K562 (cell line): ENCODE results near the gene PRDM16. TPM values are rescaled to one million over a fixed set of nuclear protein-coding genes. Genes with fewer than 3 reads are reported as not detected.

ENCODE experiments used
- ATAC-seq: fragments of 200-7000 bp; cut with Tn5 transposase; 3 replicates; pipeline ENCODE4 v1.9.1; 2020; ENCODE audit warnings: moderate library complexity
- BruUV-seq: library from RNA; stranded (reverse); fragments of 400-500 nt; replicated peaks from 2 replicates; lab custom pipeline; 2021; lab: Mats Ljungman, UMichigan
- CTCF ChIA-PET: fragments of 300-600 bp; formaldehyde crosslinking; extraction: SDS; loops from one replicate; lab custom pipeline; 2021; ENCODE audit warnings: low intra/inter-chr PET ratio; lab: Yijun Ruan, JAX
- POLR2A ChIA-PET: fragments of 300-600, 350-650 bp; sonication (Branson Sonifier 250); formaldehyde crosslinking; extraction: SDS; loops from one replicate; lab custom pipeline; 2021; ENCODE audit warnings: antibody characterized with exemption, inconsistent platforms; lab: Yijun Ruan, JAX
- DNase-seq, 4 experiments: peaks; one replicate each; pipeline versions ENCODE4 v3.0.0 to v3.0.0-alpha.2; 2011 to 2018; ENCODE audit warnings: low spot score in 3 of 4, mixed read lengths in 3 of 4; ENCODE audit errors: extremely low read depth in 1 of 4
- FAIRE-seq: peaks from 2 replicates; lab custom pipeline; 2011; peaks lifted over from hg19 to GRCh38; lab: Jason Lieb, UNC
- H2AFZ ChIP-seq: 2 replicates; pipeline ENCODE4 v1.6.0; 2011; ENCODE audit warnings: low read depth, low read length, control low read depth, inconsistent platforms
- H3K27ac ChIP-seq: fragments of 200-600 bp; 3 replicates; pipeline ENCODE4 v1.8.0; 2011; ENCODE audit warnings: low read depth, mild to moderate bottlenecking, control low read depth, inconsistent platforms, low read length, moderate library complexity, mixed read lengths; ENCODE audit errors: extremely low read depth
- H3K27me3 ChIP-seq, 2 experiments: fragments of 300-600 bp in 1 of 2; 2 replicates in 1 of 2; 3 replicates in 1 of 2; pipeline versions ENCODE4 v1.6.0 to v1.8.0; 2011; ENCODE audit warnings: inconsistent platforms in 2 of 2, low read length in 2 of 2, mild to moderate bottlenecking in 1 of 2, mixed read lengths in 1 of 2, moderate library complexity in 1 of 2; ENCODE audit not compliant: control insufficient read depth in 2 of 2, insufficient read depth in 2 of 2
- H3K36me3 ChIP-seq: fragments of 300-600 bp; 3 replicates; pipeline ENCODE4 v1.8.0; 2011; ENCODE audit warnings: mild to moderate bottlenecking, low read length, inconsistent platforms; ENCODE audit not compliant: control insufficient read depth, insufficient read depth
- H3K4me1 ChIP-seq, 2 experiments: fragments of 200-600 bp in 1 of 2; replicated peaks in 1 of 2; 2 replicates in 1 of 2; 3 replicates in 1 of 2; pipeline versions ENCODE4 v1.5.1 to v1.8.0; 2011; ENCODE audit warnings: inconsistent platforms in 2 of 2, low read length in 2 of 2, mild to moderate bottlenecking in 1 of 2, mixed read lengths in 1 of 2, moderate library complexity in 1 of 2; ENCODE audit not compliant: control insufficient read depth in 2 of 2, insufficient read depth in 2 of 2
- H3K4me2 ChIP-seq: 2 replicates; pipeline ENCODE4 v1.6.1; 2011; ENCODE audit warnings: low read length, control low read depth, inconsistent platforms, mixed read lengths; ENCODE audit not compliant: insufficient read depth
- H3K4me3 ChIP-seq: fragments of 200-600 bp; sonication (generic), shearing (Covaris generic); 2 replicates; pipeline ENCODE4 v1.5.1; 2016; ENCODE audit warnings: control low read depth, inconsistent platforms
- H3K79me2 ChIP-seq: fragments of 200-600 bp; 3 replicates; pipeline ENCODE4 v1.8.0; 2011; ENCODE audit warnings: low read length, inconsistent platforms; ENCODE audit not compliant: control insufficient read depth, insufficient read depth
- H3K9ac ChIP-seq, 2 experiments: 2 replicates each; pipeline versions ENCODE4 v1.6.0 to v1.6.1; 2011; ENCODE audit warnings: low read depth in 2 of 2, low read length in 2 of 2, control low read depth in 1 of 2, inconsistent platforms in 1 of 2, mild to moderate bottlenecking in 1 of 2, mixed read lengths in 1 of 2; ENCODE audit not compliant: insufficient read depth in 1 of 2
- H3K9me1 ChIP-seq: one replicate; pipeline ENCODE4 v1.6.0; 2011; ENCODE audit warnings: inconsistent platforms, mild to moderate bottlenecking, low read length, moderate library complexity; ENCODE audit not compliant: control insufficient read depth, insufficient read depth
- H3K9me3 ChIP-seq: replicated peaks from 2 replicates; pipeline ENCODE4 v1.5.1; 2011; ENCODE audit warnings: low read depth, low read length, inconsistent platforms; ENCODE audit not compliant: control insufficient read depth, insufficient read depth
- H4K20me1 ChIP-seq: replicated peaks from 2 replicates; pipeline ENCODE4 v1.6.1; 2011; ENCODE audit warnings: low read length, inconsistent platforms, mixed read lengths; ENCODE audit not compliant: control insufficient read depth, insufficient read depth
- CBX8 ChIP-seq: fragments of 200-600 bp; sonication (generic); IDR thresholded peaks from 2 replicates; pipeline ENCODE4 v1.6.1; 2012; ENCODE audit warnings: borderline replicate concordance, mixed run types, low read depth, mild to moderate bottlenecking, moderate library complexity, mixed read lengths, low read length, control low read depth, inconsistent platforms; ENCODE audit not compliant: poor library complexity, severe bottlenecking; ENCODE audit errors: extremely low read depth
- DMBX1 ChIP-seq: fragments of 250-450 bp; sonication (Bioruptor Pico); IDR thresholded peaks from 2 replicates; pipeline ENCODE4 v1.8.0; 2022; ENCODE audit warnings: inconsistent platforms, mild to moderate bottlenecking, moderate library complexity, borderline replicate concordance
- KDM4B ChIP-seq, 2 experiments: fragments of 450-650 bp in 1 of 2; sonication (generic) in 1 of 2; IDR thresholded peaks; 2 replicates each; pipeline ENCODE4 v1.6.1; 2016 to 2017; ENCODE audit warnings: borderline replicate concordance in 2 of 2, antibody characterized with exemption in 1 of 2, low read depth in 1 of 2, mild to moderate bottlenecking in 1 of 2
- KLF13 ChIP-seq: fragments of 450-650 bp; IDR thresholded peaks from 2 replicates; pipeline ENCODE4 v1.6.1; 2016; ENCODE audit warnings: missing genetic modification characterization, low read depth, mild to moderate bottlenecking, missing compliant biosample characterization, moderate library complexity, borderline replicate concordance
- MIER1 ChIP-seq: fragments of 450-650 bp; IDR thresholded peaks from 2 replicates; pipeline ENCODE4 v1.6.1; 2016; ENCODE audit warnings: antibody characterized with exemption, mild to moderate bottlenecking, low read depth
- MTA3 ChIP-seq: fragments of 450-650 bp; formaldehyde crosslinking; IDR thresholded peaks from 2 replicates; pipeline ENCODE4 v1.6.1; 2017; ENCODE audit warnings: mild to moderate bottlenecking, borderline replicate concordance
- PTTG1 ChIP-seq: fragments of 450-650 bp; IDR thresholded peaks from 2 replicates; pipeline ENCODE4 v1.6.1; 2016; ENCODE audit warnings: low read depth, mild to moderate bottlenecking, missing genetic modification characterization, missing compliant biosample characterization
- SNIP1 ChIP-seq: fragments of 450-650 bp; IDR thresholded peaks from 2 replicates; pipeline ENCODE4 v1.7.1; 2017; ENCODE audit warnings: low read depth, mild to moderate bottlenecking
- USF1 ChIP-seq: sonication (generic); formaldehyde crosslinking; IDR thresholded peaks from 2 replicates; pipeline ENCODE4 v1.9.0; 2022; ENCODE audit warnings: mild to moderate bottlenecking, missing genetic modification reagents
- USF2 ChIP-seq: sonication (generic); formaldehyde crosslinking; IDR thresholded peaks from 2 replicates; pipeline ENCODE4 v1.5.0; 2020; ENCODE audit warnings: missing genetic modification reagents
- ZNF232 ChIP-seq: sonication (generic); formaldehyde crosslinking; IDR thresholded peaks from 2 replicates; pipeline ENCODE4 v1.8.0; 2022; ENCODE audit warnings: mild to moderate bottlenecking, missing genetic modification reagents
- ZNF311 ChIP-seq: fragments of 250-450 bp; sonication (Bioruptor Pico); IDR thresholded peaks from 2 replicates; pipeline ENCODE4 v1.4.0; 2020; ENCODE audit warnings: mild to moderate bottlenecking, moderate library complexity
- ZNF764 ChIP-seq: fragments of 250-450 bp; sonication (Bioruptor Pico); IDR thresholded peaks from 2 replicates; pipeline ENCODE4 v1.4.0; 2020; ENCODE audit warnings: low read depth, mild to moderate bottlenecking, moderate library complexity
- WGBS: fragments of 100-300 bp; shearing (Covaris generic); methylation state at CpG from one replicate; pipeline ENCODE4 v1.1.6; 2016; ENCODE audit warnings: low coverage, mixed read lengths; ENCODE audit not compliant: insufficient coverage; ENCODE audit errors: missing lambda C conversion rate; 5-methylcytosine and 5-hydroxymethylcytosine counted together
- in situ Hi-C: fragments of 300-500 bp; cut with MboI; formaldehyde crosslinking; loops from 4 replicates; pipeline ENCODE4 v1.15.0; 2018; ENCODE audit warnings: inconsistent platforms, mixed read lengths
- intact Hi-C: fragments of 100-400 bp; cut with micrococcal nuclease; formaldehyde crosslinking; loops from 2 replicates; pipeline ENCODE4 v1.14.2; 2022
- polyA plus RNA-seq, 8 experiments: library from polyadenylated mRNA; depleted of rRNA in 4 of 8; stranded (reverse) in 5 of 8; unstranded in 3 of 8; fragments of >200 nt; fragmentation: Nextera tagmentation in 2 of 8; fragmentation: Illumina TruSeq in 1 of 8; extraction: Ambion mirVana in 2 of 8; extraction: Trizol in 1 of 8; gene quantifications; 2 replicates each; pipeline versions ENCODE4 v1.2.1 to v1.2.3, GENCODE V29; 2011 to 2014; ENCODE audit warnings: inconsistent platforms in 1 of 8, missing spikeins in 1 of 8
- total RNA-seq, 7 experiments: library from RNA; depleted of rRNA in 6 of 7; stranded (reverse); fragments of >200 nt in 6 of 7; fragmentation: Illumina TruSeq in 2 of 7; extraction: Trizol in 2 of 7; gene quantifications; 2 replicates each; pipeline versions ENCODE4 v1.2.1 to v1.2.3, GENCODE V29; 2011 to 2021; ENCODE audit warnings: low replicate concordance in 1 of 7

The PRDM16 gene
- total and polyA plus RNA-seq, 9 of the 15 experiments (the other 6 are each of a cell fraction or from before 2014, with no cell fraction given), result 0.10 to 0.27 TPM; not detected in 7

- H3K9ac ChIP-seq, result no peak overlapping the region
- TF ChIP-seq KLF13 (tag) (no peak), DMBX1 (CRISPR knock-in tag) (no peak), USF2 (CRISPR knock-in tag) (no peak), ZNF311 (CRISPR knock-in tag) (no peak), MIER1 (no peak), PTTG1 (no peak), KDM4B (IDR thresholded peaks at IDR 0.05; ENCODE audit: borderline replicate concordance in 2 of 2, low read depth in 1 of 2) (no peak), CBX8 (no peak), MTA3 (no peak), ZNF764 (CRISPR knock-in tag) (no peak), ZNF232 (CRISPR knock-in tag) (no peak), USF1 (CRISPR knock-in tag) (no peak), SNIP1 (no peak)
- intact Hi-C loops, result no loop called here
- WGBS, result 2% methylated on average over 7 of the region's 8 CpGs
- ATAC-seq (no peak), FAIRE-seq (no peak), DNase-seq (no peak)
- no peak overlapping the region for H3K27ac ChIP-seq
- no peaks in the 10 kb centered on the region for H3K36me3 ChIP-seq
- BruUV-seq, result no TSS peak
- ChIA-PET CTCF (no interaction called here), POLR2A (interaction anchor here (0.6 to 1.0 kb wide), 2 partner anchors 23 to 964 kb away, joined by 3 read pairs; no protein-coding TSS in a partner anchor)
- no peak overlapping the region for H2AFZ ChIP-seq
- peaks cover 36 to 85% of the 10 kb centered on the region in 2 experiments for H3K27me3 ChIP-seq
- H4K20me1 ChIP-seq, result 0 out of 2 replicates have a peak, but pooled peaks cover 26% of the 10 kb centered on the region
- H3K4me2 ChIP-seq, result no peak overlapping the region
- H3K9me3 ChIP-seq, result no peaks in the 10 kb centered on the region
- no peaks in the 10 kb centered on the region for H3K9me1 ChIP-seq
- in situ Hi-C loops, result no loop called here
- H3K4me1 ChIP-seq, result peaks cover 0 to 4% of the 10 kb centered on the region in 2 experiments; a peak in 1 of 5 replicates
- H3K79me2 ChIP-seq, result no peaks in the 10 kb centered on the region
- H3K4me3 ChIP-seq, result no peak overlapping the region
Measured at GRCh38 chr1:3159996-3160395, 91.0 kb downstream of the PRDM16 start.
